BJ (cell line): ENCODE results near the gene LHX3. TPM values are rescaled to one million over a fixed set of nuclear protein-coding genes. Genes with fewer than 3 reads are reported as not detected.

Source experiments
- CTCF ChIA-PET: fragments of 350-600 bp; formaldehyde crosslinking; extraction: SDS; loops from one replicate; lab custom pipeline; 2021; ENCODE audit warnings: antibody characterized with exemption, inconsistent platforms; lab: Yijun Ruan, JAX
- POLR2A ChIA-PET: fragments of 300-600 bp; sonication (Branson Sonifier 250); formaldehyde crosslinking; extraction: SDS; loops from one replicate; lab custom pipeline; 2021; ENCODE audit warnings: antibody characterized with exemption; lab: Charles Lee
- DNase-seq: peaks from one replicate; pipeline ENCODE4 v3.0.0-alpha.2; 2011; ENCODE audit warnings: low read depth
- H3K27me3 ChIP-seq: 2 replicates; pipeline ENCODE4 v1.6.0; 2011; ENCODE audit warnings: low read length; ENCODE audit not compliant: control insufficient read depth, insufficient read depth
- H3K36me3 ChIP-seq: 2 replicates; pipeline ENCODE4 v1.5.1; 2011; ENCODE audit warnings: low read length; ENCODE audit not compliant: control insufficient read depth, insufficient read depth
- H3K4me3 ChIP-seq: 2 replicates; pipeline ENCODE4 v1.5.1; 2011; ENCODE audit warnings: low read depth, mild to moderate bottlenecking, control low read depth, low read length
- polyA plus RNA-seq: library from polyadenylated mRNA; depleted of rRNA; stranded (reverse); fragments of >200 nt; gene quantifications from 2 replicates; pipeline ENCODE4 v1.2.3, GENCODE V29; 2011
- TF ChIP-seq, protein P1 (sequence below): IDR thresholded peaks from 2 replicates; pipeline ENCODE4 v1.5.1; 2011; ENCODE audit warnings: low read depth, mild to moderate bottlenecking, control low read depth, inconsistent platforms, low read length, moderate library complexity; ENCODE audit not compliant: insufficient read depth

LHX3 gene
- polyA plus RNA-seq, 1 experiment = not detected

- Histone ChIP-seq H3K4me3 (peak overlapping the region; percentile 50), H3K27me3 (peaks cover 19% of the 10 kb centered on the region), H3K36me3 (no peaks in the 10 kb centered on the region)
- TF ChIP-seq, protein P1, sequence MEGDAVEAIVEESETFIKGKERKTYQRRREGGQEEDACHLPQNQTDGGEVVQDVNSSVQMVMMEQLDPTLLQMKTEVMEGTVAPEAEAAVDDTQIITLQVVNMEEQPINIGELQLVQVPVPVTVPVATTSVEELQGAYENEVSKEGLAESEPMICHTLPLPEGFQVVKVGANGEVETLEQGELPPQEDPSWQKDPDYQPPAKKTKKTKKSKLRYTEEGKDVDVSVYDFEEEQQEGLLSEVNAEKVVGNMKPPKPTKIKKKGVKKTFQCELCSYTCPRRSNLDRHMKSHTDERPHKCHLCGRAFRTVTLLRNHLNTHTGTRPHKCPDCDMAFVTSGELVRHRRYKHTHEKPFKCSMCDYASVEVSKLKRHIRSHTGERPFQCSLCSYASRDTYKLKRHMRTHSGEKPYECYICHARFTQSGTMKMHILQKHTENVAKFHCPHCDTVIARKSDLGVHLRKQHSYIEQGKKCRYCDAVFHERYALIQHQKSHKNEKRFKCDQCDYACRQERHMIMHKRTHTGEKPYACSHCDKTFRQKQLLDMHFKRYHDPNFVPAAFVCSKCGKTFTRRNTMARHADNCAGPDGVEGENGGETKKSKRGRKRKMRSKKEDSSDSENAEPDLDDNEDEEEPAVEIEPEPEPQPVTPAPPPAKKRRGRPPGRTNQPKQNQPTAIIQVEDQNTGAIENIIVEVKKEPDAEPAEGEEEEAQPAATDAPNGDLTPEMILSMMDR = no peak
- DNase-seq = no peak
- ChIA-PET POLR2A (no interaction called here), CTCF (interaction anchor here (0.6 to 1.5 kb wide), 2 partner anchors 9 to 18 kb away, joined by 3 to 4 read pairs; no protein-coding TSS in a partner anchor)
Observed at GRCh38 chr9:136244969-136245218, 40.0 kb upstream of the LHX3 start.

- DNase-seq = no peak
- H3K4me3 ChIP-seq = peak overlapping the region; percentile 50
- no peaks in the 10 kb centered on the region for H3K36me3 ChIP-seq
- POLR2A ChIA-PET = no interaction called here
- H3K27me3 ChIP-seq = peaks cover 15% of the 10 kb centered on the region
- TF ChIP-seq, protein P1 = no peak
- CTCF ChIA-PET = interaction anchor here (1.5 kb wide), 1 partner anchor 18 kb away, joined by 4 read pairs; no protein-coding TSS in a partner anchor
Observed at GRCh38 chr9:136244122-136244968, 39.4 kb upstream of the LHX3 start.

DNA sequence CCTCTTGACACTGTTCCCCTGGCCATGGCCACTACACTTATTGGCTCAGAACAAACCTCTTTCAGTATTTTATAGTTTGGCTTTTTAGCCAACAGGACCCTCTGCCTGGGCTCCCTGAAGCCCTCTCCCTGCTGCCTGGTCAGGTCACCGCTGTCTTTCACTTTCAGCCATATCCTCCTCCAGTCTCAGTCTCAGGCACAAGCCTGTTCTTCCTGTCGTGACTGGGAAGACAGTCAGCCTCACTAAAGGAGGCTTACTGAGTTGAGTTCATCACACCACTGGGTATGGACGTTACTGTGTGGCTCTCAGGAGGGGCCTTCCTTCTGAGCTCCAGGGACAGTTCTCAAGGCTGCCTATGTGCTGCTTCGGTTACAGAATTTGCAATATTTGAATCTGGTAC lies 38.7 kb upstream of the LHX3 start:
- Histone ChIP-seq H3K4me3 (no peak overlapping the region), H3K27me3 (peaks cover 10% of the 10 kb centered on the region), H3K36me3 (no peaks in the 10 kb centered on the region)
- TF ChIP-seq, protein P1 = no peak
- ChIA-PET CTCF (interaction anchor here (1.5 kb wide), 1 partner anchor 17 kb away, joined by 4 read pairs; no protein-coding TSS in a partner anchor), POLR2A (no interaction called here)
- no peak for DNase-seq

- TF ChIP-seq, protein P1 = no peak
Observed at GRCh38 chr9:136242918-136243525, 38.1 kb upstream of the LHX3 start.

GRCh38 chr9:136242248-136242647 lies 37.3 kb upstream of the LHX3 start:
- CTCF ChIA-PET = interaction anchor here (0.8 to 1.2 kb wide), 2 partner anchors 16 to 17 kb away, joined by 3 read pairs; no protein-coding TSS in a partner anchor
- TF ChIP-seq, protein P1 = no peak
- Histone ChIP-seq H3K36me3 (no peaks in the 10 kb centered on the region), H3K27me3 (peaks cover 4% of the 10 kb centered on the region), H3K4me3 (no peak overlapping the region)
- DNase-seq = no peak
- POLR2A ChIA-PET = no interaction called here

More at GRCh38 chr9:136242918-136243525, 38.1 kb upstream of the LHX3 start:
- H3K27me3 ChIP-seq = peaks cover 5% of the 10 kb centered on the region
- DNase-seq = no peak
- CTCF ChIA-PET = interaction anchor here (0.8 to 1.2 kb wide), 2 partner anchors 16 to 18 kb away, joined by 3 read pairs; no protein-coding TSS in a partner anchor
- H3K4me3 ChIP-seq = no peak overlapping the region
- POLR2A ChIA-PET = no interaction called here
- no peaks in the 10 kb centered on the region for H3K36me3 ChIP-seq
